WTC11 (cell line): ENCODE measurements around the gene TMEM217.

Experiments used
- CREM ChIP-seq: sonication (generic); formaldehyde crosslinking; IDR thresholded peaks from 2 replicates; pipeline ENCODE4 v1.8.1; 2022; ENCODE audit warnings: mild to moderate bottlenecking, missing genetic modification reagents, moderate library complexity
- GTF2I ChIP-seq: fragments of 250-450 bp; sonication (Bioruptor Pico); conservative IDR thresholded peaks from 2 replicates; pipeline ENCODE4 v1.4.0; 2021; ENCODE audit warnings: mild to moderate bottlenecking
- HMGA2 ChIP-seq: fragments of 250-450 bp; sonication (Bioruptor Pico); IDR thresholded peaks from 2 replicates; pipeline ENCODE4 v1.4.0; 2021; ENCODE audit warnings: mild to moderate bottlenecking, moderate library complexity
- TEAD4 ChIP-seq: sonication (generic); formaldehyde crosslinking; IDR thresholded peaks from 2 replicates; pipeline ENCODE4 v1.8.0; 2022; ENCODE audit warnings: mild to moderate bottlenecking, missing genetic modification reagents
- ZNF138 ChIP-seq: sonication (generic); formaldehyde crosslinking; conservative IDR thresholded peaks from 2 replicates; pipeline ENCODE4 v1.8.1; 2022; ENCODE audit warnings: mild to moderate bottlenecking, moderate library complexity, missing genetic modification reagents
- TF ChIP-seq, protein P1 (sequence below): fragments of 200-600 bp; IDR thresholded peaks from 2 replicates; pipeline ENCODE4 v1.8.0; 2022; ENCODE audit warnings: antibody characterized with exemption
- TF ChIP-seq, protein P2 (sequence below): sonication (generic); formaldehyde crosslinking; conservative IDR thresholded peaks from 2 replicates; pipeline ENCODE4 v1.8.1; 2023; ENCODE audit warnings: mild to moderate bottlenecking, low read depth, missing genetic modification reagents, moderate library complexity
- TF ChIP-seq, protein P3 (sequence below): sonication (generic); formaldehyde crosslinking; conservative IDR thresholded peaks from 2 replicates; pipeline ENCODE4 v1.8.1; 2022; ENCODE audit warnings: mild to moderate bottlenecking, missing genetic modification reagents
- TF ChIP-seq, protein P4 (sequence below): fragments of 250-450 bp; sonication (Bioruptor Pico); IDR thresholded peaks from 2 replicates; pipeline ENCODE4 v1.9.0; 2021; ENCODE audit warnings: mild to moderate bottlenecking
- TF ChIP-seq, protein P5 (sequence below): sonication (generic); formaldehyde crosslinking; IDR thresholded peaks from 2 replicates; pipeline ENCODE4 v1.8.1; 2022; ENCODE audit warnings: low read depth, mild to moderate bottlenecking, moderate library complexity, missing genetic modification reagents, borderline replicate concordance
- TF ChIP-seq, protein P6 (sequence below): sonication (generic); formaldehyde crosslinking; IDR thresholded peaks from 2 replicates; pipeline ENCODE4 v1.8.1; 2022; ENCODE audit warnings: missing genetic modification reagents, borderline replicate concordance
- TF ChIP-seq, protein P7 (sequence below): sonication (generic); formaldehyde crosslinking; IDR thresholded peaks from 2 replicates; pipeline ENCODE4 v1.8.0; 2022; ENCODE audit warnings: mild to moderate bottlenecking, missing genetic modification reagents

DNA sequence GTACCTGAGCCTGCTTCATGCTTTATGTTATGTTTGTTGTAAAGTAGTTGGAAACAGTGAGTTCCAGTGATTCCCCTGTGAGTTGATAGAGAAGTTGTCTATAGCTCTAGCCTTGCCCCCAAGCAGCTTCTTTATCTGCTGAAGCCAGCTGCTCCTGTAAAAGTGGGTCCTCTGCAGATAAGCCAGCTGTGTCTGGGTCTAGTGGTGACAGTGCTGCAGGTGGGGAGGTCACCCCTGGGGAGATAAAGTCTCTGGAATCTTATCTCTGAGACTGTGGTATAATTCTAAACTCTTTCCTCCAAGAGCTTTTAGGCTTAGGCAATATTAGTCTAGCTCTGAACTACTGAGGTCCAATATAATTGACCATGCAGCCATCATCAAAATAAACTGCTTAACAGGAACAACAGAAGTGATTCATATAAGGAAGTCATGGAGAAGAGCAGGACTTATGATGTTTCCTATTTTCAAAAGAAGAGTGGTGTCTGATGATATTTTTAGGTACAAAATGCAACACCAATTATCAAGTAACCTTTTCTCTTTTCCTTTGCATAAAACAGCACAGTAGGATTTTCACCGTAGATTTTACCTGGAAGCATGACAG is 44.2 kb upstream of the TMEM217 start:
- TF ChIP-seq, protein P1, sequence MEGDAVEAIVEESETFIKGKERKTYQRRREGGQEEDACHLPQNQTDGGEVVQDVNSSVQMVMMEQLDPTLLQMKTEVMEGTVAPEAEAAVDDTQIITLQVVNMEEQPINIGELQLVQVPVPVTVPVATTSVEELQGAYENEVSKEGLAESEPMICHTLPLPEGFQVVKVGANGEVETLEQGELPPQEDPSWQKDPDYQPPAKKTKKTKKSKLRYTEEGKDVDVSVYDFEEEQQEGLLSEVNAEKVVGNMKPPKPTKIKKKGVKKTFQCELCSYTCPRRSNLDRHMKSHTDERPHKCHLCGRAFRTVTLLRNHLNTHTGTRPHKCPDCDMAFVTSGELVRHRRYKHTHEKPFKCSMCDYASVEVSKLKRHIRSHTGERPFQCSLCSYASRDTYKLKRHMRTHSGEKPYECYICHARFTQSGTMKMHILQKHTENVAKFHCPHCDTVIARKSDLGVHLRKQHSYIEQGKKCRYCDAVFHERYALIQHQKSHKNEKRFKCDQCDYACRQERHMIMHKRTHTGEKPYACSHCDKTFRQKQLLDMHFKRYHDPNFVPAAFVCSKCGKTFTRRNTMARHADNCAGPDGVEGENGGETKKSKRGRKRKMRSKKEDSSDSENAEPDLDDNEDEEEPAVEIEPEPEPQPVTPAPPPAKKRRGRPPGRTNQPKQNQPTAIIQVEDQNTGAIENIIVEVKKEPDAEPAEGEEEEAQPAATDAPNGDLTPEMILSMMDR, result no peak
- TF ChIP-seq ZNF138 (CRISPR knock-in tag) (no peak), TEAD4 (CRISPR knock-in tag) (no peak), HMGA2 (CRISPR knock-in tag) (no peak), CREM (CRISPR knock-in tag) (no peak), GTF2I (CRISPR knock-in tag) (no peak)
- TF ChIP-seq, protein P2, sequence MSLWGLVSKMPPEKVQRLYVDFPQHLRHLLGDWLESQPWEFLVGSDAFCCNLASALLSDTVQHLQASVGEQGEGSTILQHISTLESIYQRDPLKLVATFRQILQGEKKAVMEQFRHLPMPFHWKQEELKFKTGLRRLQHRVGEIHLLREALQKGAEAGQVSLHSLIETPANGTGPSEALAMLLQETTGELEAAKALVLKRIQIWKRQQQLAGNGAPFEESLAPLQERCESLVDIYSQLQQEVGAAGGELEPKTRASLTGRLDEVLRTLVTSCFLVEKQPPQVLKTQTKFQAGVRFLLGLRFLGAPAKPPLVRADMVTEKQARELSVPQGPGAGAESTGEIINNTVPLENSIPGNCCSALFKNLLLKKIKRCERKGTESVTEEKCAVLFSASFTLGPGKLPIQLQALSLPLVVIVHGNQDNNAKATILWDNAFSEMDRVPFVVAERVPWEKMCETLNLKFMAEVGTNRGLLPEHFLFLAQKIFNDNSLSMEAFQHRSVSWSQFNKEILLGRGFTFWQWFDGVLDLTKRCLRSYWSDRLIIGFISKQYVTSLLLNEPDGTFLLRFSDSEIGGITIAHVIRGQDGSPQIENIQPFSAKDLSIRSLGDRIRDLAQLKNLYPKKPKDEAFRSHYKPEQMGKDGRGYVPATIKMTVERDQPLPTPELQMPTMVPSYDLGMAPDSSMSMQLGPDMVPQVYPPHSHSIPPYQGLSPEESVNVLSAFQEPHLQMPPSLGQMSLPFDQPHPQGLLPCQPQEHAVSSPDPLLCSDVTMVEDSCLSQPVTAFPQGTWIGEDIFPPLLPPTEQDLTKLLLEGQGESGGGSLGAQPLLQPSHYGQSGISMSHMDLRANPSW (CRISPR knock-in tag), result no peak
- TF ChIP-seq, protein P3, sequence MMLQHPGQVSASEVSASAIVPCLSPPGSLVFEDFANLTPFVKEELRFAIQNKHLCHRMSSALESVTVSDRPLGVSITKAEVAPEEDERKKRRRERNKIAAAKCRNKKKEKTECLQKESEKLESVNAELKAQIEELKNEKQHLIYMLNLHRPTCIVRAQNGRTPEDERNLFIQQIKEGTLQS (CRISPR knock-in tag), result no peak
- TF ChIP-seq, protein P4, sequence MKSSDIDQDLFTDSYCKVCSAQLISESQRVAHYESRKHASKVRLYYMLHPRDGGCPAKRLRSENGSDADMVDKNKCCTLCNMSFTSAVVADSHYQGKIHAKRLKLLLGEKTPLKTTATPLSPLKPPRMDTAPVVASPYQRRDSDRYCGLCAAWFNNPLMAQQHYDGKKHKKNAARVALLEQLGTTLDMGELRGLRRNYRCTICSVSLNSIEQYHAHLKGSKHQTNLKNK (CRISPR knock-in tag), result no peak
- TF ChIP-seq, protein P5, sequence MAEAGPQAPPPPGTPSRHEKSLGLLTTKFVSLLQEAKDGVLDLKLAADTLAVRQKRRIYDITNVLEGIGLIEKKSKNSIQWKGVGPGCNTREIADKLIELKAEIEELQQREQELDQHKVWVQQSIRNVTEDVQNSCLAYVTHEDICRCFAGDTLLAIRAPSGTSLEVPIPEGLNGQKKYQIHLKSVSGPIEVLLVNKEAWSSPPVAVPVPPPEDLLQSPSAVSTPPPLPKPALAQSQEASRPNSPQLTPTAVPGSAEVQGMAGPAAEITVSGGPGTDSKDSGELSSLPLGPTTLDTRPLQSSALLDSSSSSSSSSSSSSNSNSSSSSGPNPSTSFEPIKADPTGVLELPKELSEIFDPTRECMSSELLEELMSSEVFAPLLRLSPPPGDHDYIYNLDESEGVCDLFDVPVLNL (CRISPR knock-in tag), result no peak
- TF ChIP-seq, protein P6, sequence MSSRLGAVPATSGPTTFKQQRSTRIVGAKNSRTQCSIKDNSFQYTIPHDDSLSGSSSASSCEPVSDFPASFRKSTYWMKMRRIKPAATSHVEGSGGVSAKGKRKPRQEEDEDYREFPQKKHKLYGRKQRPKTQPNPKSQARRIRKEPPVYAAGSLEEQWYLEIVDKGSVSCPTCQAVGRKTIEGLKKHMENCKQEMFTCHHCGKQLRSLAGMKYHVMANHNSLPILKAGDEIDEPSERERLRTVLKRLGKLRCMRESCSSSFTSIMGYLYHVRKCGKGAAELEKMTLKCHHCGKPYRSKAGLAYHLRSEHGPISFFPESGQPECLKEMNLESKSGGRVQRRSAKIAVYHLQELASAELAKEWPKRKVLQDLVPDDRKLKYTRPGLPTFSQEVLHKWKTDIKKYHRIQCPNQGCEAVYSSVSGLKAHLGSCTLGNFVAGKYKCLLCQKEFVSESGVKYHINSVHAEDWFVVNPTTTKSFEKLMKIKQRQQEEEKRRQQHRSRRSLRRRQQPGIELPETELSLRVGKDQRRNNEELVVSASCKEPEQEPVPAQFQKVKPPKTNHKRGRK (CRISPR knock-in tag), result no peak
- TF ChIP-seq, protein P7, sequence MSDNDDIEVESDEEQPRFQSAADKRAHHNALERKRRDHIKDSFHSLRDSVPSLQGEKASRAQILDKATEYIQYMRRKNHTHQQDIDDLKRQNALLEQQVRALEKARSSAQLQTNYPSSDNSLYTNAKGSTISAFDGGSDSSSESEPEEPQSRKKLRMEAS (CRISPR knock-in tag), result no peak
